Stomach (tissue), 4 donors: ENCODE results near the gene PCBP2.

Source experiments
- CTCF ChIP-seq, 7 experiments: fragments of 450-650 bp in 4 of 7; fragments of 200-600 bp in 3 of 7; sonication (generic) in 3 of 7; IDR thresholded peaks; one replicate each; pipeline ENCODE4 v1.5.1; 2016 to 2019; ENCODE audit warnings: antibody characterized with exemption in 7 of 7, control low read depth in 2 of 7, mild to moderate bottlenecking in 1 of 7
- POLR2A ChIP-seq, 4 donors: fragments of 450-650 bp; IDR thresholded peaks; one replicate each; pipeline ENCODE4 v1.6.1; 2016; ENCODE audit warnings: antibody characterized with exemption in 4 of 4, control low read depth in 2 of 4, mild to moderate bottlenecking in 1 of 4, moderate library complexity in 1 of 4
- POLR2AphosphoS5 ChIP-seq, 3 donors: sonication (generic); formaldehyde crosslinking; IDR thresholded peaks; one replicate each; pipeline ENCODE4 v1.6.1; 2016; ENCODE audit warnings: antibody characterized with exemption in 3 of 3

GRCh38 chr12:53464685-53465418, 12.9 kb downstream of the PCBP2 start:
- TF ChIP-seq CTCF (IDR thresholded peaks at IDR 0.05): no peak
- no peak for TF ChIP-seq POLR2AphosphoS5 (IDR thresholded peaks at IDR 0.05)
- TF ChIP-seq POLR2A (IDR thresholded peaks at IDR 0.05): no peak
